Neural cell (in vitro differentiated cells): Measurements from ENCODE around the gene TNFRSF13B. TPM values are rescaled to one million over a fixed set of nuclear protein-coding genes. Genes with fewer than 3 reads are reported as not detected.

ENCODE experiments used
- H2AFZ ChIP-seq: fragments of 200-600, 300-800 bp; sonication (generic), shearing (Covaris generic); 2 replicates; pipeline ENCODE4 v1.6.0; 2014; ENCODE audit warnings: low read depth, mild to moderate bottlenecking, antibody characterized with exemption, low read length, moderate library complexity
- H3F3A ChIP-seq: fragments of 200-600 bp; shearing (Covaris generic); 2 replicates; pipeline ENCODE4 v1.6.1; 2016; ENCODE audit warnings: mild to moderate bottlenecking, moderate library complexity, mixed read lengths, antibody characterized with exemption, low read length; ENCODE audit not compliant: insufficient read depth, poor library complexity, severe bottlenecking
- H3K27ac ChIP-seq: fragments of 200-600, 300-800 bp; sonication (generic), shearing (Covaris generic); 2 replicates; pipeline ENCODE4 v1.5.1; 2014; ENCODE audit warnings: mild to moderate bottlenecking, low read length, moderate library complexity
- H3K27me3 ChIP-seq: fragments of 300-800, 200-600 bp; sonication (generic), shearing (Covaris generic); 2 replicates; pipeline ENCODE4 v1.6.0; 2014; ENCODE audit warnings: mild to moderate bottlenecking, low read depth, low read length, moderate library complexity; ENCODE audit not compliant: insufficient read depth
- H3K36me3 ChIP-seq: fragments of 300-800, 200-600 bp; sonication (generic), shearing (Covaris generic); 2 replicates; pipeline ENCODE4 v1.5.1; 2014; ENCODE audit warnings: mild to moderate bottlenecking, antibody characterized with exemption, low read length, moderate library complexity; ENCODE audit not compliant: insufficient read depth
- H3K4me2 ChIP-seq: fragments of 300-800, 200-600 bp; sonication (generic), shearing (Covaris generic); 2 replicates; pipeline ENCODE4 v1.6.0; 2014; ENCODE audit warnings: mild to moderate bottlenecking, low read length
- H3K4me3 ChIP-seq: fragments of 300-800, 200-600 bp; sonication (generic), shearing (Covaris generic); 2 replicates; pipeline ENCODE4 v1.5.1; 2014; ENCODE audit warnings: mild to moderate bottlenecking, low read length, moderate library complexity
- H3K79me2 ChIP-seq: fragments of 200-600 bp; shearing (Covaris generic); replicated peaks from 2 replicates; pipeline ENCODE4 v1.6.0; 2014; ENCODE audit warnings: mild to moderate bottlenecking, low read length, moderate library complexity; ENCODE audit not compliant: insufficient read depth
- H3K9ac ChIP-seq: fragments of 300-800, 200-600 bp; sonication (generic), shearing (Covaris generic); 2 replicates; pipeline ENCODE4 v1.6.1; 2016; ENCODE audit warnings: mild to moderate bottlenecking, low read length, mixed read lengths
- H3K9me2 ChIP-seq: fragments of 200-600 bp; shearing (Covaris generic); 2 replicates; pipeline ENCODE4 v1.6.1; 2016; ENCODE audit warnings: mild to moderate bottlenecking, low read length, mixed read lengths; ENCODE audit not compliant: insufficient read depth
- H3K9me3 ChIP-seq: fragments of 200-600, 300-800 bp; sonication (generic), shearing (Covaris generic); 2 replicates; pipeline ENCODE4 v1.6.1; 2016; ENCODE audit warnings: mild to moderate bottlenecking, mixed run types, low read length, moderate library complexity, mixed read lengths
- H4K20me1 ChIP-seq: fragments of 200-600 bp; shearing (Covaris generic); 2 replicates; pipeline ENCODE4 v1.6.1; 2016; ENCODE audit warnings: mild to moderate bottlenecking, mixed run types; ENCODE audit not compliant: insufficient read depth
- EP300 ChIP-seq: fragments of 450-650 bp; conservative IDR thresholded peaks from 2 replicates; pipeline ENCODE4 v1.6.1; 2014; ENCODE audit warnings: antibody characterized with exemption, mild to moderate bottlenecking, moderate library complexity; ENCODE audit not compliant: poor library complexity, severe bottlenecking
- EZH2 ChIP-seq: fragments of 200-600, 300-800 bp; shearing (Covaris generic), sonication (generic); IDR thresholded peaks from 2 replicates; pipeline ENCODE4 v1.6.1; 2014; ENCODE audit warnings: antibody characterized with exemption, low read length, borderline replicate concordance, mild to moderate bottlenecking; ENCODE audit not compliant: insufficient read depth, poor library complexity, severe bottlenecking
- MXI1 ChIP-seq: fragments of 450-650 bp; conservative IDR thresholded peaks from 2 replicates; pipeline ENCODE4 v1.6.1; 2014; ENCODE audit warnings: antibody characterized with exemption, mild to moderate bottlenecking; ENCODE audit not compliant: poor library complexity, severe bottlenecking
- POLR2AphosphoS5 ChIP-seq: IDR thresholded peaks from 2 replicates; pipeline ENCODE4 v1.6.1; 2012
- RAD21 ChIP-seq: fragments of 450-650 bp; conservative IDR thresholded peaks from 2 replicates; pipeline ENCODE4 v1.6.1; 2014; ENCODE audit warnings: antibody characterized with exemption, mild to moderate bottlenecking, moderate library complexity
- SMC3 ChIP-seq: fragments of 450-650 bp; conservative IDR thresholded peaks from 2 replicates; pipeline ENCODE4 v1.6.1; 2014; ENCODE audit warnings: antibody characterized with exemption, mild to moderate bottlenecking, moderate library complexity; ENCODE audit not compliant: poor library complexity
- TAF1 ChIP-seq: IDR thresholded peaks from 2 replicates; pipeline ENCODE4 v1.6.1; 2012; ENCODE audit warnings: low read depth
- polyA plus RNA-seq: library from polyadenylated mRNA; depleted of rRNA; stranded (reverse); fragments of >200 nt; gene quantifications from 2 replicates; pipeline ENCODE4 v1.2.3, GENCODE V29; 2014
- TF ChIP-seq, protein P1 (sequence below): IDR thresholded peaks from 2 replicates; pipeline ENCODE4 v1.6.1; 2012; ENCODE audit warnings: borderline replicate concordance
- TF ChIP-seq, protein P2 (sequence below): fragments of 450-650 bp; IDR thresholded peaks from 2 replicates; pipeline ENCODE4 v1.5.1; 2014; ENCODE audit warnings: antibody characterized with exemption, mild to moderate bottlenecking, moderate library complexity; ENCODE audit not compliant: poor library complexity, severe bottlenecking

TNFRSF13B gene
- polyA plus RNA-seq, 1 donor from 2014 or later, result not detected

DNA sequence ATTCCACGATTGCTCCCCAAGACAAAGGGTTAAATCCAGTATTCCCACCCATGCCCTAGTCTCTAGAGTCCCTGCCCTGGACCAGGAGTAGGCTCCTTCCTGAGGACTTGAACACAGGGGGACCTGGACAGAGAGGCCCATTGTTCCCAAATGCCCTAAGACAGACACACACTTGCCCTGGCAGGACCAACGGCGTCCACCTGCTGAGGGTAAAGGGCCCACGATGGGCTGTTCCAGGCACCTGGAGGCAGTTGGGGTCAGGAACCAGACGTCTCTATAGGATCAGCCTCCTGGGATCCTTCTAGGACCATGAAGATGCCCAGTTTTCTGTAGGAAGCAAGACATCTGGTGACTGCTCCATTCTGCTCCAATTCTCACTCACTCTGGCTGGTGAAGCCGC, 39.3 kb downstream of the TNFRSF13B start:
- H4K20me1 ChIP-seq, result no peaks in the 10 kb centered on the region
- H3F3A ChIP-seq, result no peaks in the 10 kb centered on the region
- H3K4me2 ChIP-seq, result no peak overlapping the region
- no peak overlapping the region for H3K27ac ChIP-seq
- H3K4me3 ChIP-seq, result no peak overlapping the region
- H3K36me3 ChIP-seq, result no peaks in the 10 kb centered on the region
- H3K79me2 ChIP-seq, result no peaks in the 10 kb centered on the region
- H2AFZ ChIP-seq, result no peak overlapping the region
- no peak overlapping the region for H3K9ac ChIP-seq
- TF ChIP-seq, protein P1, sequence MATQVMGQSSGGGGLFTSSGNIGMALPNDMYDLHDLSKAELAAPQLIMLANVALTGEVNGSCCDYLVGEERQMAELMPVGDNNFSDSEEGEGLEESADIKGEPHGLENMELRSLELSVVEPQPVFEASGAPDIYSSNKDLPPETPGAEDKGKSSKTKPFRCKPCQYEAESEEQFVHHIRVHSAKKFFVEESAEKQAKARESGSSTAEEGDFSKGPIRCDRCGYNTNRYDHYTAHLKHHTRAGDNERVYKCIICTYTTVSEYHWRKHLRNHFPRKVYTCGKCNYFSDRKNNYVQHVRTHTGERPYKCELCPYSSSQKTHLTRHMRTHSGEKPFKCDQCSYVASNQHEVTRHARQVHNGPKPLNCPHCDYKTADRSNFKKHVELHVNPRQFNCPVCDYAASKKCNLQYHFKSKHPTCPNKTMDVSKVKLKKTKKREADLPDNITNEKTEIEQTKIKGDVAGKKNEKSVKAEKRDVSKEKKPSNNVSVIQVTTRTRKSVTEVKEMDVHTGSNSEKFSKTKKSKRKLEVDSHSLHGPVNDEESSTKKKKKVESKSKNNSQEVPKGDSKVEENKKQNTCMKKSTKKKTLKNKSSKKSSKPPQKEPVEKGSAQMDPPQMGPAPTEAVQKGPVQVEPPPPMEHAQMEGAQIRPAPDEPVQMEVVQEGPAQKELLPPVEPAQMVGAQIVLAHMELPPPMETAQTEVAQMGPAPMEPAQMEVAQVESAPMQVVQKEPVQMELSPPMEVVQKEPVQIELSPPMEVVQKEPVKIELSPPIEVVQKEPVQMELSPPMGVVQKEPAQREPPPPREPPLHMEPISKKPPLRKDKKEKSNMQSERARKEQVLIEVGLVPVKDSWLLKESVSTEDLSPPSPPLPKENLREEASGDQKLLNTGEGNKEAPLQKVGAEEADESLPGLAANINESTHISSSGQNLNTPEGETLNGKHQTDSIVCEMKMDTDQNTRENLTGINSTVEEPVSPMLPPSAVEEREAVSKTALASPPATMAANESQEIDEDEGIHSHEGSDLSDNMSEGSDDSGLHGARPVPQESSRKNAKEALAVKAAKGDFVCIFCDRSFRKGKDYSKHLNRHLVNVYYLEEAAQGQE, result no peak
- H3K27me3 ChIP-seq, result no peaks in the 10 kb centered on the region
- H3K9me3 ChIP-seq, result no peaks in the 10 kb centered on the region
- H3K9me2 ChIP-seq, result no peaks in the 10 kb centered on the region

DNA sequence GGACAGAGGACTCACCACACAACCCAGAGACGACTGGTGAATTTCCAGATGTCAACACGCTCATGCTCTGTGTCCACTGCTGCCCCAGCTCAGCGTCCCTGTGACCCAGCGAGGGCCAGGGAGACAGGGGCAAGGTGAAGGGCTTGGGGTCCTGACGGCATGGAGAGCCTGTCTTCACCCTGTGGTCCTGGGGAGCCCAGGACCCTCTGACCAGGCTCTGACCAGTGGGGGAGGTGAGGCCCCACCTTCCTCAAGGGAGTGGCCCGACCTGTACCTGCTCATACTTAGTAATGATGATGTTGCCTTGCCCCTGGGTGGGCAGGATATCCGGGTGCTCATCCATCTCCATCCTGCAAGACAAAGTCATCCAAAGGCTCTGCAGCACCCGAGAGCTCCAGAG, 39.8 kb downstream of the TNFRSF13B start:
- H3K9me3 ChIP-seq, result no peaks in the 10 kb centered on the region
- H3K4me2 ChIP-seq, result no peak overlapping the region
- H4K20me1 ChIP-seq, result no peaks in the 10 kb centered on the region
- no peak overlapping the region for H2AFZ ChIP-seq
- no peaks in the 10 kb centered on the region for H3F3A ChIP-seq
- H3K9ac ChIP-seq, result no peak overlapping the region
- no peak overlapping the region for H3K4me3 ChIP-seq
- no peak overlapping the region for H3K27ac ChIP-seq
- no peak for TF ChIP-seq SMC3
- no peak for TF ChIP-seq MXI1
- TF ChIP-seq, protein P2, sequence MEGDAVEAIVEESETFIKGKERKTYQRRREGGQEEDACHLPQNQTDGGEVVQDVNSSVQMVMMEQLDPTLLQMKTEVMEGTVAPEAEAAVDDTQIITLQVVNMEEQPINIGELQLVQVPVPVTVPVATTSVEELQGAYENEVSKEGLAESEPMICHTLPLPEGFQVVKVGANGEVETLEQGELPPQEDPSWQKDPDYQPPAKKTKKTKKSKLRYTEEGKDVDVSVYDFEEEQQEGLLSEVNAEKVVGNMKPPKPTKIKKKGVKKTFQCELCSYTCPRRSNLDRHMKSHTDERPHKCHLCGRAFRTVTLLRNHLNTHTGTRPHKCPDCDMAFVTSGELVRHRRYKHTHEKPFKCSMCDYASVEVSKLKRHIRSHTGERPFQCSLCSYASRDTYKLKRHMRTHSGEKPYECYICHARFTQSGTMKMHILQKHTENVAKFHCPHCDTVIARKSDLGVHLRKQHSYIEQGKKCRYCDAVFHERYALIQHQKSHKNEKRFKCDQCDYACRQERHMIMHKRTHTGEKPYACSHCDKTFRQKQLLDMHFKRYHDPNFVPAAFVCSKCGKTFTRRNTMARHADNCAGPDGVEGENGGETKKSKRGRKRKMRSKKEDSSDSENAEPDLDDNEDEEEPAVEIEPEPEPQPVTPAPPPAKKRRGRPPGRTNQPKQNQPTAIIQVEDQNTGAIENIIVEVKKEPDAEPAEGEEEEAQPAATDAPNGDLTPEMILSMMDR, result no peak
- no peaks in the 10 kb centered on the region for H3K79me2 ChIP-seq
- no peaks in the 10 kb centered on the region for H3K36me3 ChIP-seq
- no peaks in the 10 kb centered on the region for H3K9me2 ChIP-seq
- H3K27me3 ChIP-seq, result no peaks in the 10 kb centered on the region

DNA sequence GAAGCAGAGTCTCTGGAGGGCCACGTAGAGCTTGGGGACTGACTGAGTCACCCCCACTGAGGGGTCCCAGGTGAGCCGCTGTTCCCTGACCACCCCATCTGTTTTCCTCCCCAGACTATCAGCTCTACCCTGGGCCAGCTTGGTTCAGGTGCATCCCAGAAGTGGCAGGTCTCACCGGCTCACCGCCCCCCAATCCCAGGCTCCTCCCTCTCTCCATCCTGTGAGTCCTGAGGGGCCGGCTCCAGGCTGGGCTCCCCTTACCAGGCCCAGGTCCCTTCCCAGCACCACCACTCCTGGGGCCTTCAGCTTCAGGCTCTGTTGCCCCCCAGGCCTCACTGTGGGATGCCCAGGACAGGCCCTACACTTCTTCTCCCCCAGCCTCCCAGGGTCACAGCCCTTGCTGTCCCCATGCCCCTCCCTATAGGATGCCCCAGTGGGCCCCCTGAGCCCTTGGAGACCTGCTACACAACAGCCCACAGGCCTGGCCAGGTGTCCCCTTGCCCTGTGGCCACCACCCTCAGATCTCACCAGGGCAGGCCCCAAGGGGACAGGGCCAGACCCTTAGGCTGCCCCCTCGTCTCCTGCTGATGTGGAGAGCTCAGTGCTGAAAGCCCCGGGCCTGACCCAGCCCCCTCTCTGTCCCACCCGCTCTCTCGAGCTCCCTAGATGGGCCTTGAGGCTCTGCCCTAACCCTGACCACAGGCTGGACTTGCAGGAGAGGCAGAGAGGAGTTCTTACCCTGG, 40.4 kb downstream of the TNFRSF13B start:
- no peak overlapping the region for H3K9ac ChIP-seq
- H3K27ac ChIP-seq, result no peak overlapping the region
- TF ChIP-seq EZH2 (no peak), SMC3 (no peak), EP300 (no peak), POLR2AphosphoS5 (no peak), TAF1 (no peak), RAD21 (no peak), MXI1 (no peak)
- TF ChIP-seq, protein P2, result no peak
- TF ChIP-seq, protein P1, result no peak

More for the DNA sequence above, 40.4 kb downstream of the TNFRSF13B start:
- H3K4me2 ChIP-seq, result no peak overlapping the region
- H3K27me3 ChIP-seq, result no peaks in the 10 kb centered on the region
- H3K36me3 ChIP-seq, result no peaks in the 10 kb centered on the region
- H3K4me3 ChIP-seq, result no peak overlapping the region
- no peak overlapping the region for H2AFZ ChIP-seq
- no peaks in the 10 kb centered on the region for H3K79me2 ChIP-seq
- no peaks in the 10 kb centered on the region for H3F3A ChIP-seq
- H3K9me3 ChIP-seq, result no peaks in the 10 kb centered on the region
- H4K20me1 ChIP-seq, result no peaks in the 10 kb centered on the region
- no peaks in the 10 kb centered on the region for H3K9me2 ChIP-seq
